OCI-LY7 (cell line): ENCODE data around the gene LMNTD2. TPM values are rescaled to one million over a fixed set of nuclear protein-coding genes. Genes with fewer than 3 reads are reported as not detected.

Experiments
- BruUV-seq: library from RNA; stranded (reverse); fragments of 400-500 nt; replicated peaks from 2 replicates; lab custom pipeline; 2021; lab: Mats Ljungman, UMichigan
- CTCF ChIA-PET: fragments of 300-600 bp; sonication (Branson Sonifier 250); formaldehyde crosslinking; loops from one replicate; lab custom pipeline; 2022; ENCODE audit warnings: antibody characterized with exemption; ENCODE audit not compliant: unreplicated experiment; lab: Charles Lee
- POLR2A ChIA-PET: fragments of 300-600 bp; sonication (Branson Sonifier 250); formaldehyde crosslinking; loops from one replicate; lab custom pipeline; 2022; ENCODE audit warnings: antibody characterized with exemption; lab: Charles Lee
- DNase-seq: peaks from one replicate; pipeline ENCODE4 v3.0.0-alpha.2; 2015; ENCODE audit warnings: low spot score
- H2AFZ ChIP-seq: fragments of 200-600 bp; sonication (generic), shearing (Covaris generic); 2 replicates; pipeline ENCODE4 v1.6.1; 2014; ENCODE audit warnings: mild to moderate bottlenecking, antibody characterized with exemption, low read length, moderate library complexity
- H3K27ac ChIP-seq: fragments of 200-600 bp; sonication (generic); 2 replicates; pipeline ENCODE4 v1.5.1; 2014; ENCODE audit warnings: mixed run types, low read depth, mild to moderate bottlenecking, moderate library complexity, low read length, inconsistent platforms; ENCODE audit not compliant: poor library complexity, severe bottlenecking
- H3K36me3 ChIP-seq: fragments of 200-600 bp; sonication (generic); 2 replicates; pipeline ENCODE4 v1.6.1; 2014; ENCODE audit warnings: mild to moderate bottlenecking, antibody characterized with exemption, low read length, moderate library complexity, mixed read lengths; ENCODE audit not compliant: insufficient read depth
- H3K4me1 ChIP-seq: fragments of 200-600 bp; sonication (generic); 2 replicates; pipeline ENCODE4 v1.5.1; 2014; ENCODE audit warnings: mild to moderate bottlenecking, low read length; ENCODE audit not compliant: insufficient read depth, poor library complexity, severe bottlenecking
- H3K4me2 ChIP-seq: fragments of 200-600 bp; sonication (generic); 2 replicates; pipeline ENCODE4 v1.6.1; 2014; ENCODE audit warnings: mild to moderate bottlenecking, low read length
- H3K4me3 ChIP-seq: fragments of 200-600 bp; sonication (generic); 2 replicates; pipeline ENCODE4 v1.5.1; 2014; ENCODE audit warnings: mild to moderate bottlenecking, low read depth, low read length; ENCODE audit not compliant: poor library complexity, severe bottlenecking
- H3K79me2 ChIP-seq: fragments of 200-600 bp; sonication (generic); 2 replicates; pipeline ENCODE4 v1.6.1; 2016; ENCODE audit warnings: low read depth, mild to moderate bottlenecking, low read length, moderate library complexity, mixed read lengths; ENCODE audit not compliant: insufficient read depth
- H3K9me2 ChIP-seq: fragments of 200-600 bp; sonication (generic); 2 replicates; pipeline ENCODE4 v1.6.1; 2016; ENCODE audit warnings: mild to moderate bottlenecking, low read length, mixed read lengths; ENCODE audit not compliant: insufficient read depth
- H3K9me3 ChIP-seq: fragments of 200-600 bp; sonication (generic); 2 replicates; pipeline ENCODE4 v1.6.1; 2014; ENCODE audit warnings: mild to moderate bottlenecking, mixed run types, low read length, mixed read lengths
- H4K20me1 ChIP-seq: fragments of 200-600 bp; sonication (generic); 2 replicates; pipeline ENCODE4 v1.6.1; 2014; ENCODE audit warnings: mild to moderate bottlenecking, antibody characterized with exemption, low read length, moderate library complexity, mixed read lengths; ENCODE audit not compliant: insufficient read depth
- CTCF ChIP-seq: fragments of 200-600 bp; sonication (generic); conservative IDR thresholded peaks from 2 replicates; pipeline ENCODE4 v1.5.1; 2014; ENCODE audit warnings: mild to moderate bottlenecking, antibody characterized with exemption, low read length, moderate library complexity, mixed read lengths
- EZH2phosphoT487 ChIP-seq: fragments of 200-600 bp; sonication (generic); IDR thresholded peaks from 2 replicates; pipeline ENCODE4 v1.6.1; 2018; ENCODE audit warnings: low read depth, borderline replicate concordance, mild to moderate bottlenecking, mixed run types, antibody characterized with exemption, low read length, moderate library complexity, mixed read lengths
- intact Hi-C: fragments of 100-400 bp; cut with micrococcal nuclease; formaldehyde crosslinking; loops from one replicate; pipeline ENCODE4 v1.10.0; 2022; ENCODE audit not compliant: unreplicated experiment
- total RNA-seq, 2 experiments: library from RNA; depleted of rRNA in 1 of 2; stranded (reverse); fragments of >200 nt in 1 of 2; shearing (Covaris generic) in 1 of 2; gene quantifications; 2 replicates each; pipeline ENCODE4 v1.2.3, GENCODE V29; 2014 to 2022

The LMNTD2 gene
- total RNA-seq, 2 experiments from 2014 or later: 4.7 to 17.7 TPM

- intact Hi-C loops: no loop called here
- no TSS peak for BruUV-seq
- Histone ChIP-seq H3K79me2 (no peaks in the 10 kb centered on the region), H3K4me1 (peaks cover 31% of the 10 kb centered on the region), H4K20me1 (no peaks in the 10 kb centered on the region), H3K4me2 (no peak overlapping the region), H3K4me3 (no peak overlapping the region), H3K36me3 (no peaks in the 10 kb centered on the region), H3K9me2 (no peaks in the 10 kb centered on the region), H3K9me3 (no peaks in the 10 kb centered on the region), H3K27ac (no peak overlapping the region), H2AFZ (no peak overlapping the region)
- ChIA-PET CTCF (no interaction called here), POLR2A (no interaction called here)
- TF ChIP-seq CTCF: no peak
- no peak for TF ChIP-seq EZH2phosphoT487
- no peak for DNase-seq
These were observed 6.6 kb downstream of the LMNTD2 start for GRCh38 chr11:553988-554340.

- Histone ChIP-seq H3K4me2 (no peak overlapping the region), H3K36me3 (no peaks in the 10 kb centered on the region), H2AFZ (no peak overlapping the region), H3K27ac (no peak overlapping the region), H3K4me3 (no peak overlapping the region), H3K79me2 (no peaks in the 10 kb centered on the region), H3K4me1 (peaks cover 34% of the 10 kb centered on the region), H3K9me3 (no peaks in the 10 kb centered on the region), H3K9me2 (no peaks in the 10 kb centered on the region), H4K20me1 (no peaks in the 10 kb centered on the region)
- TF ChIP-seq CTCF: no peak
- TF ChIP-seq EZH2phosphoT487: no peak
- intact Hi-C loops: no loop called here
- DNase-seq: no peak
- POLR2A ChIA-PET: no interaction called here
- no TSS peak for BruUV-seq
- CTCF ChIA-PET: no interaction called here
These were observed 7.2 kb downstream of the LMNTD2 start for GRCh38 chr11:553083-553987.

- H3K27ac ChIP-seq: no peak overlapping the region
- peaks cover 33% of the 10 kb centered on the region for H3K4me1 ChIP-seq
- no peaks in the 10 kb centered on the region for H3K9me3 ChIP-seq
- no peaks in the 10 kb centered on the region for H3K79me2 ChIP-seq
- no peaks in the 10 kb centered on the region for H3K36me3 ChIP-seq
- H2AFZ ChIP-seq: no peak overlapping the region
- H3K4me3 ChIP-seq: no peak overlapping the region
- intact Hi-C loops: no loop called here
- H3K9me2 ChIP-seq: no peaks in the 10 kb centered on the region
- no TSS peak for BruUV-seq
- ChIA-PET CTCF (no interaction called here), POLR2A (no interaction called here)
- DNase-seq: no peak
- H3K4me2 ChIP-seq: no peak overlapping the region
- H4K20me1 ChIP-seq: no peaks in the 10 kb centered on the region
- TF ChIP-seq EZH2phosphoT487: no peak
- no peak for TF ChIP-seq CTCF
These were observed 8.9 kb downstream of the LMNTD2 start for GRCh38 chr11:551596-551995.
